Measurements from ENCODE around the gene CDKL1.

Gene CDKL1

DNA sequence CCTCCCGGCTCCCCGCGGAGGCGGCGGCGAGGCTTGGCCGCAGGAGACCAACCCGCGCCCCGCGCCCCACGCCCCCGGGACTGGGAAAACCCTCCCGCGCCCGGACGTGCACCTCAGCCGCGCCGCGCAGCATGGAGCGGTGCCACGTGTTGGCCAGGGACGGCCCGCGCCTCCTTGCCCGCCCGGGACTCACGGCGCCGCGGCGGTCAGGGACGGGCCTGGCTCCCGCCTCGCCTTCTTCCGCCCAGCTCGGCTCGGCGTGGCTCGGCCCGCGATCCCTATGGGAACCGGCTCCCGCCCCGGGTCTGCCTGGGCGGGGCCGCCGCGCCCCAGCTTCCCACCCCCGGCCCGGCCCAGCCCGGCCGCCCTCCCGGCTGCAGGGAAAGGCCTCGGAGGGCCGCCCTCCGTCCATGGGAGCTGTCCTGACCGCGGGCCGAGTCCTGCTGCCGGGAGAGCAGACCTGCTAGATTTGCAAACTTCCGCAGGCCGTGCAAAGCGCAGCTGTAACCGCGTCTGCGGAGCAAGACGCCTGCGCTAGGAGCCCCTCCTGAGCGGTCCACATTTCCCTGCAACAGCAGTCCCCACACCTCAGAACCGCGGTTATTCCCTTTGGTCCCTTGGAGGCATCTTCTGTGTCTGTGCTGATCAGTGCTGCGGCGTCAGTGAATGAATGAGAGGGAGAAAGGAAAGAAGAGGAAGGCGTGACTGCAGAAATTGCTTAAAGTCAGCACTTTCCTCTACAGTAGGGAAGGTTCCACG, at the start of gene CDKL1:
CDKL1 (minus strand) TSS at position 251 of the 759 bp plus-strand sequence. CDS start 1,013 bp downstream, outside the sequence.
- DNase-seq, result peak; percentile 55

DNA sequence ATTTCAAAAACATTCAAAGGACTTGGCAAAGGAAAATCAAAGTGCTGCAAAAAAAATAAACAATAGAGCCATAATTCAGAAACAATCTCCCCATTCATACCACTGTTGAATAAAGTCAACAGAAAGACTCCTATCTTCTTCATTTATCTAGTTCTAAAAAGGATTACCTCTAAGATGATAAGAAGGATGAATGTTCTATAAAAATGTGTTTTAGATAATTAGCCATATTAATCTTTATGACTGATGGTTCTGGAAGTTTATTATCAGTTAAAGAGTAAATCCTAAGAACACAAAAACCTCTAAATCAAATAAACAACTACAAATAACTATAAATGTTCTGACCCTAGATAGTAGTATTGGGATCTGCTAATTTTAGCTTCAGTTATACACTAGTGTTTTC, 37.8 kb upstream of the CDKL1 start:
- DNase-seq, result no peak

DNA sequence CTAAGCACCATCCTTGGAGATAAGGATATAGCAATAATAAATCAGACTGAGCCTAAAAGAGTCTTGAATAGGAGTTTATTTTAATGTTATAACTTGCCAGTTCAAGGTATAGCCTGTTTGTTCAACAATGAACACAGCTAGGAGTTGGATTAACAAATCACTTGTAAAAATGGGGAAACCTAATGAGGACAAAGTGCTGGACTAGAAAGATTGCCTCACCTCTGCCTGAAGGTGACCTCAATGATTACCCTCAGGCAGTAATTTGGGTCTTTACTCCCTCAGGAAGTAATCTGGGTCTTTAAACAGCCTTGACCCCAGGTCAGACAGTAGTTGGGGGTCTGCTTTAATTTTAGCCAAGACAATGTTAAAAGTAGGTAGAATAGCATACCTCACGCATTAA, 35.5 kb upstream of the CDKL1 start:
- no peak for DNase-seq

DNA sequence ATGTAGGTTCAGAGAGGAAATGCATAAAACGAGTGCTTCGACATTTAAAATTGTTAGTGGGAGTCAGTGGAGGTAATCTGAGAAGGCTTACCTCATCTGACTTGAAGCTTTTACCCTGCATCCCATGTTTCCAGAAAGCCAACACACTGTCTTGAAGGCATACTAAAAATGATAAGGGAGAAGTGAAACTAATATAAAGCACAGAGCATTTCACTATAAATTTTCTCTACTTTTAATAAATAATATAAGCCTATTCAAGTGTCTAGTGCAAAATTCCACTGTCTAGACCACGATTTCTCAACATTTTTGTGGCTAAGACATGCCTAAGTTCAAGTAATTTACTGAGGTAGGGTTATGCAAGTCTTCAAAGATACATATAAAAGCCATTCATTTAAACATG, 29.1 kb upstream of the CDKL1 start:
- no peak for DNase-seq

DNA sequence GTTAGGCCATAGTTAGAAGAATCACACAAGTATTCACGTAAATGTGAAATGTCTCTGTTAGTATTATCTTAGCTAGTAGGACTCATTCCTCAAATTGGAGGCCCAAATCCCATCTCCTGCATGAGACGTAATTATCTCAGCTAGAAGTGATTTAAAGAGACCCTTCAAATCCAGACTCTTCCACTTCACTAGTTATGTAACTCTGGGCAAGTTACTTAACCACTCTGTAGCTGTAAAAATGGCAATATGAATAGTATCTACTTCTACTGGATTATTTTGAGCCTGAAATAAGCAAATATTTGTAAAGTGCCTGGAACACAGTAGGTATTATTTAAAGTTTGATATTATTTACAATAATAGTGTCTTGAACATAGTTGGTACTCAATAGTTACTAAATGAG, 28.4 kb upstream of the CDKL1 start:
- no peak for DNase-seq

DNA sequence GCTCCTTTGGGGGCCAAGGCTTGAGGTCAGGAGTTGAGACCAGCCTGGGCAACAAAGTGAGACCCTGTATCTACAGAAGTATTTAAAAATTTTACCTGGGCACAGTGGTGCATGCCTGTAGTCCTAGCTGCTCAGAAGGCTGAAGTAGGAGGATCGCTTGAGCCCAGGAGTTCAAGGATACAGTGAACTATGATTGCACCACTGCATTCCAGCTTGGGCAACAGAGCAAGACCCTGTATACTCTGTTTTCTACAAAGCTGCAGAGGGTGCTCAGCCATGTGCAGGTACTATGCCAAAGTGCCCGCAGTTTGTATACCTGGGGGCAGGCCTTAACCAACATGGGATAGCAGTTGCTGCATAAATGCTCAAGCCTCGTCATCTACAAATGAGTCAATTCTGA, 26.8 kb upstream of the CDKL1 start:
- DNase-seq, result no peak

DNA sequence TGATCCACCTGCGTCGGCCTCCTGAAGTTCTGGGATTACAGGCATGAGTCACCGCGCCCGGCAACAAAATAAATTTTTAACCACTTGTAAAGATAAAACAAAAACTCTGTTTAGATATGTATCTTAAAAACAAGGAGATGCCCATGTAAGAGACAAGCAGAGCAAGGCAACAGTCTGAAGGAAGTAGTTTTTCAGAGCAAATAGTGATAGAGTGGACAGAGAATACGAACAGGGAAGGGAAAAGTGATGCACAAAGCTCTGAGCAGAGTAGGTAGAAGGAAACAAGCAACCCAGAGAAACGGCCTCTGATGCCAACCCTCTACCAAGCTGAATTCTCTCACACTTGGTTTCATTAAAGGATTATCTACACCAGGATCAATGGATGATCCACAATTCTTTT, 24.8 kb upstream of the CDKL1 start:
- DNase-seq, result no peak

DNA sequence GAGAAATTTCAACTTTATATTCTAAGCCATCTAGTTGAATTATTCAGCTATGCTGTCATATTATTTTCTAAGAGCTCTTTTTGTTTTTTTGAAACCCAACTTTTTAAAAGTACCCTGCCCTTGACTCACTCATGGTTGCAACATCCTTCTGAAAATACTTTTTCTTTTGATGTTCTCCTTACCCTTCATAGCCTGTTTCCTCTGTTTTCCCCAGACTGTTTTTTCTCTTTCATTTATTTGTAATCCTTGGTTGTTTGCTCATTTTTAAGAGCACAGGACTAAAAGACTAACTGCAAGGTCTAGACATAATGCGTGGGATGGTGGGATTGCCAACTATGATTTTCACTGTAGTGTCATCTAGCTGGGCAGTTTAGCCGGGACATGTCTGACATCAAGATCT, 21.2 kb upstream of the CDKL1 start:
- DNase-seq, result no peak

DNA sequence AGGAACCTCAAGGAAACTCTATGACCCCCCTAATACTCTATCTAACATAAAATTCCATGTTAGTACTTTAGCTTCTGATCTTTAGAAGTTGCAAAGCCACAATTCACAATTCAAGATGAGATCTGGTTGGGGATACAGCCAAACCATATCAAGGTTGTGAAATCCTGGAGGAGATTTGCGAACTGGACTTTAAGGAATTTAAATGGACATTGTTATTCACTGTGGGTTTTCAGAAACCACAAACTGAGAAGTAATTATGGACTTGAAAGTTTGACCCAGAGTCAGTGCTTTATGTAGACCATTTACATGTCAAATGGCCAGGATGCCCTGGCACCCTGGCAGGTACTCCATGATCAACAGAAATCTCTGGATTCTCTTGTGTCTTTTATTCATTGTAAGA, 14.2 kb upstream of the CDKL1 start:
- no peak for DNase-seq

DNA sequence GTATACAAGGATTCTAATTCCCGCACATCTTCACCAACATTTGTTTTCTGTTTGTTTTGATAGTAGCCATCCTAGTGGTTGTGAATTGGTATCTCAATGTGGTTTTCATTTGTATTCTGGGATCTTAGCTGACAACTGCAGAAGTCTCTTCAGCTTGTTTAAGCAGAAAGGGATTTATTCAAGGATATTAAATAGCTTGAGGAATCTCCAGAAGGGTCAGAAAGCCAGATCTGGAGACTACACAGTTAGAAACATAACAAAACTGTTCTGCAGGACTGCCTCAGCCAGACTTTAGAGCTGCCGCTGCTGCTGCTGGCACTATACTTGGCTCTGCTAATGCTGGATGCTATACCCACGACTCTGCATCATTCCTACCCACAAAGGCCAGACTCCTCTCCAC, 13.4 kb upstream of the CDKL1 start:
- no peak for DNase-seq

DNA sequence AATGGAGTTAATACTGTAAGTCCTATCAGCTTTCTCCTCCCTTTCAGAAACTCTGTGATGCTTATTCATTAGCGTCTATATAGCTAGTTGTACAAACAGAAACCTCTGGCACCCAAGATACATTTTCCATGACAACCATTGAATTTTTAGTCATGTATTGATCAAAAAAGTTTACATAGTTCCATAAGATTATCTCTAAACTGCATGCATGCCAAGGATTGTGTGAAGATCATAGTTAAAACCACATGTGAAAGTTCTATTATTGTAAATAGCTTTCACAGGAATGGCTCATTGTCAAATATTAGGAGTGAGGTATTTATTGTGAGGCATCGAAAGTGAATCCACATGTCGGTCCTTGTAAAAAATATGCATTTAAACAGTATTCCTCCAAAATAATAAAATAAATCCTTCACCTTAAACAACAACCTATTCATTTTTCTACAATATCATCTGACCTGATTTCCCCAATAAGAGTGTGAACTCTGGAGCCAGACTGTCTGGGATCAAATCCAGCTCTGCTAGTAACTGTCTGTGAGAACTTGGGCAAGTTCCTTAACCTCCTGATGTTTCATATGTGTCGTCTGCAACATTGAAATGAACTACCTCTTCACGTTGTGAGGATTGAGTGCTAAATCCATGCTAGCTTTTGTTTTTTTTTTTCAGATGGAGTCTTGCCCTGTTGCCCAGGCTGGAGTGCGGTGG, 10.6 kb upstream of the CDKL1 start:
- DNase-seq, result no peak

DNA sequence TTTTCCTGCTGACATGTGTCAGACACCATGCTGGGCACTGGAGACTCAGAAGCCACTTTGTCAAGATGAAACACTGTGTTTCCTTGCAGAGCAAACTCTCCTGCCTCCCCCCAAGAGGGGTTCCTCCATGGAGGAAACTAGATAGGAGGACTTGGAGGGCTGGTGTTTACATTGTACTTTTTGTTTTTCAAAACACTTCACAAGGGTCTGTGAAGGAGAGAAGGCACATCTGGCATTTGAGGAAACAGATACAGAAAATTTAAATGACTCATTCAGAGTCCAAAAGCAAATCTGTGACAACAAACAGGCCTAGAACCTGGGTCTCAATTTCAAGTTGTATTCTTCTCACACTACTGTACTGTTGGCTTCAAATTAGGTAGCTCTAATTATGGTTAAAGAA, 6.7 kb upstream of the CDKL1 start:
- peak; percentile 30 for DNase-seq

DNA sequence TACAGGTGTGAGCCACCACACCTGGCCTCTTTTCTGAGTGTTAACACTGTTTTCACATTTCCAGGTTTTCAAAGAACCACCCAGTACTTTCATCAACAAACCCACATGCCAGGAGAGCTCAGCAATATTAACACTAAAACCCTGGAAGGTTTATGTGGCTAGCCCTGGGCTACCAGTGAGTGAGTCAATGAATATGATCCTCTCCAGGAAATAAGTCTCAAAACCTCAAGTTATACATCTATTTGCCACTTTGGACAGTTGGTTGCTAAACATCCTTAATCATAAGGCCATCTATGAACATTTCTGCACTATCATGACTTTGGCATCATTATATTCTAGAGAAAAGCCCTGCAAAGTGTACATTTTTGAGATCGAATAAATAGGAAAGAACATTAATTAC, 6.3 kb upstream of the CDKL1 start:
- DNase-seq, result no peak

DNA sequence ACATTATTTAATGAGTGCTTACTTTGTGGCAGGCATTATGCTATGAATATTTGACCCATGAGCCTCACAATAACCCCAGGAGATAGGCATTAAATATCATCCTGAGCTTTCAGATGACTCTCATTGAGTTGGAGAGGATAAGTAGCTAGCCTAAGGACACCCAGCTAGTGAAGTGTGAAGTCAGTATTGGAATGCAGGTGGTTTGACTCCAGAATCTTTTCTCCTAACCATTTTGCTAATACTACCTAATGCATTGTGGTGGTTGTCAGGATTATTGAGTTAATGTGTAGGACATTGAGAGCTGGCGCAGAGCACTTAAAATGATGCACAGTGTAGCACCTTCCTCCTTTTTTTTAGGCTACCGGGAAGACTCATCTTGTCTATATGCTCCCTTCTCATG, 3.8 kb upstream of the CDKL1 start:
- no peak for DNase-seq

DNA sequence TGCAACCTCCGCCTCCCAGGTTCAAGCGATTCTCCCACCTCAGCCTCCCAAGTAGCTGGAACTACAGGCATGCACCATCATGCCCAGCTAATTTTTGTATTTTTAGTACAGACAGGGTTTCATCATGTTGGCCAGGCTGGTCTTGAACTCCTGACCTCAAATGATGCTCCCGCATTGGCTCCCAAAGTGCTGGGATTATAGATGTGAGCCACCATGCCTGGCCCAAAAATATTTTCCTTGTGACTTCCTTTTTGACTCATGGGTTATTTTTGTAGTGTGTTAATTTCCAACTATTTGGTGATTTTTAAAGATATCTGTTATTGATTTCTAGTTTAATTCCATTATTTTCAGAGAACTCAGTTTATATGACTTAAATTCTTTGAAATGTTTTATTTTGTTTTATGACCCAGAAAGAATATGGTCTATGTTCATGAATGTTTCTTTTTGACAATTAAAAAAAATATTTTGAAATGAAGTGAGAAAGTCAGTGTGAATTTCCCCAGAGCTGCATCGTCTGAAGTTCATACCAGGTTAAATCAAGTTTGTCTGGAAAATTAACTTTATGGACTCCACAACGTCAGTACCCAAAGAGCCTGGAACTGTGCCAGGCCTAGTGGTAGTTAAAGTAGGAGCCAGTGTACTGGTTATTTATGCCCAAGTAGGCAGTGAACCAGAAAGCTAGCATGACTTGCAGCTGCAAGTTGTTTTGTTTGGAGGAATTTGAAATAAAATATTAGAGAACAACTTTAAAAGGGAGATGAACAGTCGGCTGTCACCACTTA, 2.8 kb upstream of the CDKL1 start:
- DNase-seq, result no peak

DNA sequence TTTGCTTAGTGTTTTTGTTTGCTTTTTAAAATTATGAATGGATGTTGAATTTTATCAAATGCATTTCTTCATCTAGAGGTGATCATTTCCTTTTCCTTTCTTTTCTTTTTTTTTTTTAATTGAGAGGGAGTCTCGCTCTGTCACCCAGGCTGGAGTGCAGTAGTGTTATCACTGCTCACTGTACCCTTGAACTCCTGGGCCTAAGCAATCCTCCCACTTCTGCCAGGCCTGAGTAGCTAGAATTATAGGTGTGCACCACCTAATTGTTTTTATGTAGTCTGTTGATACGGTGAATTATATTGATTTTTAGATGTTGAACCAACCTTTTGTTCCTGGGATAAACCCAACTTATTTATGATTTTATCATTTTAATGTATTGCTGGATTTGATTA, 1.5 kb upstream of the CDKL1 start:
- no peak for DNase-seq

DNA sequence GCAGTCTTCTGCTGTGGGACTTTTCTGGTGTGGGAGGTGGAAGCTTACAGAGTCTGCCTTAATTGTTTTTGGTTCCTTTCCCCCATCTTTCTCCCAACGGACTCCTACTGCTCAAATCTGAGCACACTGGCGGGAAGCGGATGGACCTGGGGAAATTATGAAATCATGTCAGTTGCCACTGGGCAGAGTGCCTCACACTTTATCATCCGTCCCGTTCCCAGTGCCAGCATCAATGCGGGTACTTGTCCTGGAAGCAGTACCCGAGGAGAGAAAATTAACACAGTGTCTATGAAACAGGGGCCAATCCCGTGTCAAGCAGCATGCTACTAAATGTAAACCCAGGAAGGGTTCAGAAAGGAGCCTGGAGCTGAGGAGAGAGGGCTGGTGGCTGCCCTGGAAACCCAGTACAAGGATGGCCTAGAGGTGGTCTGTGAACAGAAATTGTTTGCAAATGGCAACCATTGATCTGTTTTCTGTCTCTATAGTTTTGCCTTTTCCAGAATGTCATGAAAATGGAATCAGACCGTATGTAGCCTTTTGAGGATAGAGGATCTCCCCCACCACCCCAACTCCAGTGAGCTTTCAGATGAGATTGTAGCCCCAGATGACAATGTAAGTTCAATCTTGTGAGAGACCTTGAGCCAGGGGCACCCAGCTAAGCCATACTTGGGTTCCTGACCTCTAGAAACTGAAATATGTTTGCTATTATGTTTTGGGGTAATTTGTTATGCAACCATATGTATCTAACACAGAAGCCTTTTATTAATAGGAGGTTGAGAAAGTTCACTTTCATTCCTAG, 908 bp upstream of the CDKL1 start:
- DNase-seq, result no peak

DNA sequence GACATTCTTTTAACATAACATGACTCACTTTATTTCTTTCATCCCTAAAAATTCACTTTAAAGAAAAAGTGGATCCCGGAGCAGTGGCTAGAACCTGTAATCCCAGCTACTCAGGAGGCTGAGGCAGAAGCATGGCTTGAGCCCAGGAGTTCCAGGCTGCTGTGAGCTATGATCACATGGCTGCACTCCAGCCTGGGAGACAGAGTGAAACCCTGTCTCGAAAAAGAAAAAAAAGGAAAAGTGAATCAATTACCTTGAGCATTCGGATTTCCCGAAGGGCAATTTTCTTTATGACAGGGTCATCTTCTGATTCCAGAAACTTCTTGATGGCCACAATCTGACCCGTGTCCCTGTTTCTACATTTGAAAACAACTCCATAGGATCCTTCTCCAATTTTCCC, 1.2 kb downstream of the CDKL1 start:
- DNase-seq, result no peak

DNA sequence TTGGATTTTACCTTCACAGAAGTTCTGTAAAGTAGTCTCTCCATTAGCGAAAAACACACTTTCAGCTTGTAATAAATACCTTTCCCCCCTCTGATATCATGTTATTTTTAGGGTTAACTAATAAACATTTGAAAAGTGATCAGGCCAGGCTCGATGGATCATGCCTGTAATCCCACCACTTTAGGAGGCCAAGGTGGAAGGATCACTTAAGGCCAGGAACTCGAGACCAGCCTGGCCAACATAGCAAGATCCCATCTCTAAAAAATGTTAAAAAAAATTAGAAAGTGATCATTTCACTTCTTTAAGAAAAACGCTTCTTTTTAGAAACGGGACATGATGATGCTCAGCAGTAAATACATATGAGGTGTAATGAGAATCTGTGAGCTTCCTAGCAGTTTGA, 2.0 kb downstream of the CDKL1 start:
- no peak for DNase-seq

DNA sequence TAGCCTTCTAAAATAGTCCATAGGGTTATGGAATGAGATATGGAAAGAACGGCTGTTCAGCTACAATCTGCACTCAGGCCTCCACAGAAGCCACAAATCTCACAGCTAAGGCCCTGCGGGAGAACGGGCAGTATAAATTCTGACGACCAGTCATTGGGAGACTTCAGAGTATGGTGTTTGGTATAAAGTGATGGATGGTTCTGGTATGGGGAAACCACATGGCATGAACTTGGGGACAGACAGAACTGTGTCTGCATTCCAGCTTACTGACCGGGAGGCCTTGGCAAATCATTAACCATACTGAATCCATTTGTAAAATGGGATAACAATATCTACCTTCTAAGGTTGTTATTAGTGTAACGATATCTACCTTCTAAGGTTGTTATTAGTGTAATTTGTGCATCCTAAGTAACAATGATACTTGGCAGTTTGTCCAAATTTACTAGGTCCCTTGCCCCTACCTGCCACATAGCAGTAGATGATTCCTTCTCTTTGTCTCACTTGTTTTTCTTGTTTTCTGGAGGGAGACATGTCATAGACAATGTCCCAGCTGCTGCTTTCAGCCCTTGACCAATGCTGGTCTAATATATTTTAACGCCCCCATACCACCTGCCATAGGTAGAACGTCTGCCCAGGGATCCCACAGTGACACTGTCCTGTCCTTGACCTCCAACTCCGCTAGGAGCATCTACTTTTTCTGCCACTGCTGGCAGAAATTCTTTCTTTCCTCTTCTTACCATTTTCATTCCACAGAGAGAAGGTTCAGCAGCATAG, 6.8 kb downstream of the CDKL1 start:
- DNase-seq, result no peak

DNA sequence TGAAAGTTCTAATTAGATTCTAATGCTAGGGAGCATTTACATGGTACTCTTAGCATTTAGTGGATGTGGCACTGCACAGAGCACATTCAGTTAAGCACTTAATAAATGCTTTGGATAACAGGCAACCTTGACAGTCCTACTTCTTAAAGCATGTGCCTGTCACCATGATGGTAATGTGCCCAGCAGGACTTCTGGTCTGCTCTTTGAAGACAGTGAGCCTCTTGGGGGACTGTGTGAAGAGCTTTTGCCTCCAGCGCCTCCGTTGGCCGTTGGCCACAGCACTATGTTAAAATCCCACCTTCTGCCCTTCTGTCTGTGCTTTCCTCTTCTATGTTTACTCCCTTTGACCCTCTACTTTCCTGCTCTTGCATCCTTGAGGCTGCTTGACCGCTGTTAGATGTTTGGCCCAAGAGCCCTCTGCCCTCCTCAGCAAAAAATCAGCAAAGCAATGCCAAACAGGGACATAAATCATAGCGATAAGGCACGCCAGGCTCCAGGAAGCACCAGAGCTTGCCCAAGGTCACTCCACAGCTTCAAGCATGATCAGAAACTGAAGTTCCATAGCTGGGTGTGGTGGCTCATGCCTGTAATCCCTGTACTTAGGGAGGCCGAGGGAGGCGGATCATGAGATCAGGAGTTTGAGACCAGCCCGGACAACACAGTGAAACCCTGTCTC, 8.3 kb downstream of the CDKL1 start:
- no peak for DNase-seq

DNA sequence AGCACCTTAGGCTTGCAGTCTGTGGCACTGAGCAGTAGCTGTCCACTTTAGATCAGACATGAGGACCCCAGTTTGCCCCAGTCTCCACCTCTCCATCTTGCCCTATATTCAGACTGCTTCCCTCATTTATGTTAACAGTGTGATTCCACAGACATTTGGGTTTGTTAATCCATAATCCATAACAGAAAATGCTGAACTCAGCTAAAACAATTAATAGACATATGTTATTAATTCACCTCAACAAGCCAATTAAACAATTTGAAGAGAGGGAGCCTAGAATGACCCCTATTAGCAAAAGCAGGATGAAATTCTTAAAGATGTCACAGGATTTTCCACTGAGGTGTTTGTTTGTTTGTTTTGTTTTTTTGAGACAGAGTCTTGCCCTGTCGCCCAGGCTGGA, 9.1 kb downstream of the CDKL1 start:
- no peak for DNase-seq

All from NCI-H510A treated with DMSO at 0.1 percent for 48 hours (cell line).